Endothelial cell of umbilical vein (primary cell): ENCODE measurements around the gene IDI2. TPM values are rescaled to one million over a fixed set of nuclear protein-coding genes. Genes with fewer than 3 reads are reported as not detected.

Experiments
- BruUV-seq: library from RNA; stranded (reverse); fragments of 400-500 nt; replicated peaks from 2 replicates; lab custom pipeline; 2021; lab: Mats Ljungman, UMichigan
- CTCF ChIA-PET: fragments of 300-600, 350-600 bp; sonication (Branson Sonifier 250); formaldehyde crosslinking; loops from one replicate; lab custom pipeline; 2021; ENCODE audit warnings: antibody characterized with exemption, inconsistent platforms; lab: Charles Lee
- POLR2A ChIA-PET: fragments of 300-600, 350-600 bp; sonication (Branson Sonifier 250); formaldehyde crosslinking; loops from one replicate; lab custom pipeline; 2021; ENCODE audit warnings: antibody characterized with exemption, inconsistent platforms; lab: Charles Lee
- DNase-seq: peaks from one replicate; pipeline ENCODE4 v3.0.0-alpha.2; 2011; ENCODE audit warnings: low read depth, low spot score
- FAIRE-seq: peaks from 2 replicates; lab custom pipeline; 2011; peaks lifted over from hg19 to GRCh38; lab: Jason Lieb, UNC
- H2AFZ ChIP-seq: 2 replicates; pipeline ENCODE4 v1.6.0; 2012; ENCODE audit warnings: low read depth, low read length, control low read depth, inconsistent platforms
- H3K27ac ChIP-seq: 2 replicates; pipeline ENCODE4 v1.5.1; 2011; ENCODE audit warnings: low read depth, mild to moderate bottlenecking, control low read depth, low read length, moderate library complexity; ENCODE audit not compliant: insufficient read depth
- H3K27me3 ChIP-seq, 2 experiments: 2 replicates each; pipeline versions ENCODE4 v1.6.0 to v1.6.1; 2011; ENCODE audit warnings: low read length in 2 of 2, mixed read lengths in 1 of 2; ENCODE audit not compliant: control insufficient read depth in 2 of 2, insufficient read depth in 2 of 2
- H3K36me3 ChIP-seq, 2 experiments: 2 replicates in 1 of 2; 3 replicates in 1 of 2; pipeline ENCODE4 v1.5.1; 2011; ENCODE audit warnings: low read length in 2 of 2, mild to moderate bottlenecking in 1 of 2, moderate library complexity in 1 of 2; ENCODE audit not compliant: control insufficient read depth in 2 of 2, insufficient read depth in 2 of 2; ENCODE audit errors: extremely low read depth in 1 of 2
- H3K4me1 ChIP-seq: 3 replicates; pipeline ENCODE4 v1.5.1; 2011; ENCODE audit warnings: mild to moderate bottlenecking, low read length; ENCODE audit not compliant: control insufficient read depth, insufficient read depth; ENCODE audit errors: extremely low read depth
- H3K4me2 ChIP-seq: 2 replicates; pipeline ENCODE4 v1.6.1; 2011; ENCODE audit warnings: low read length, control low read depth, mixed read lengths; ENCODE audit not compliant: insufficient read depth
- H3K4me3 ChIP-seq, 3 experiments: fragments of 200-600 bp in 1 of 3; sonication (generic), shearing (Covaris generic) in 1 of 3; replicated peaks in 1 of 3; 2 replicates each; pipeline ENCODE4 v1.5.1; 2011 to 2016; ENCODE audit warnings: control low read depth in 3 of 3, low read length in 3 of 3, mild to moderate bottlenecking in 2 of 3, inconsistent platforms in 1 of 3, low read depth in 1 of 3, moderate library complexity in 1 of 3; ENCODE audit not compliant: insufficient read depth in 1 of 3
- H3K79me2 ChIP-seq: 2 replicates; pipeline ENCODE4 v1.6.0; 2012; ENCODE audit warnings: low read length, inconsistent platforms; ENCODE audit not compliant: control insufficient read depth, insufficient read depth
- H3K9ac ChIP-seq: replicated peaks from 2 replicates; pipeline ENCODE3; 2011; ENCODE audit warnings: low read length, control low read depth; ENCODE audit not compliant: insufficient read depth; ENCODE audit errors: extremely low read depth
- H3K9me1 ChIP-seq: replicated peaks from 3 replicates; pipeline ENCODE4 v1.6.0; 2011; ENCODE audit warnings: mild to moderate bottlenecking, low read length; ENCODE audit not compliant: control insufficient read depth, insufficient read depth; ENCODE audit errors: extremely low read depth
- H3K9me3 ChIP-seq: replicated peaks from 2 replicates; pipeline ENCODE4 v1.5.1; 2012; ENCODE audit warnings: low read length, inconsistent platforms; ENCODE audit not compliant: control insufficient read depth, insufficient read depth
- H4K20me1 ChIP-seq: replicated peaks from 2 replicates; pipeline ENCODE3; 2011; ENCODE audit warnings: mild to moderate bottlenecking, low read length; ENCODE audit not compliant: control insufficient read depth, insufficient read depth; ENCODE audit errors: extremely low read depth
- EZH2 ChIP-seq: IDR thresholded peaks from 2 replicates; pipeline ENCODE4 v1.6.1; 2012; ENCODE audit warnings: borderline replicate concordance, low read depth, mild to moderate bottlenecking, moderate library complexity, low read length, inconsistent platforms; ENCODE audit not compliant: severe bottlenecking
- FOS ChIP-seq: IDR thresholded peaks from 2 replicates; pipeline ENCODE4 v1.6.1; 2011; ENCODE audit warnings: mild to moderate bottlenecking, low read length, moderate library complexity, borderline replicate concordance; ENCODE audit not compliant: insufficient read depth
- GATA2 ChIP-seq: IDR thresholded peaks from 2 replicates; pipeline ENCODE4 v1.7.0; 2011; ENCODE audit warnings: low read depth, mild to moderate bottlenecking, moderate library complexity, mixed read lengths, low read length; ENCODE audit not compliant: insufficient read length, insufficient read depth
- JUN ChIP-seq: IDR thresholded peaks from 2 replicates; pipeline ENCODE4 v1.6.1; 2011; ENCODE audit warnings: borderline replicate concordance, low read depth; ENCODE audit not compliant: insufficient read length, insufficient read depth
- MYC ChIP-seq: IDR thresholded peaks from one replicate; pipeline ENCODE4 v1.6.1; 2011; ENCODE audit warnings: mild to moderate bottlenecking, low read depth, low read length
- POLR2A ChIP-seq: IDR thresholded peaks from 2 replicates; pipeline ENCODE4 v1.6.1; 2012; ENCODE audit warnings: low read depth, mild to moderate bottlenecking, control low read depth, low read length
- POLR2AphosphoS5 ChIP-seq: IDR thresholded peaks from 2 replicates; pipeline ENCODE4 v1.6.1; 2012; ENCODE audit warnings: low read depth, mild to moderate bottlenecking, control low read depth, low read length, moderate library complexity; ENCODE audit not compliant: insufficient read depth
- dilution Hi-C: fragments of 300-500 bp; cut with MboI; formaldehyde crosslinking; loops from one replicate; pipeline ENCODE4 v1.15.0; 2019; ENCODE audit warnings: low sequenced_read_pairs; ENCODE audit not compliant: extremely low pct_ligation_motif_present
- intact Hi-C: fragments of 100-400 bp; cut with micrococcal nuclease; formaldehyde crosslinking; loops from one replicate; pipeline ENCODE4 v1.10.0; 2022
- polyA plus RNA-seq, 4 experiments: library from polyadenylated mRNA; depleted of rRNA in 3 of 4; stranded (reverse) in 3 of 4; unstranded in 1 of 4; fragments of >200 nt; gene quantifications; 2 replicates each; pipeline versions ENCODE4 v1.2.1 to v1.2.3, GENCODE V29; 2011 to 2012; ENCODE audit warnings: missing spikeins in 1 of 4
- total RNA-seq: library from RNA; stranded (reverse); gene quantifications from 2 replicates; pipeline ENCODE4 v1.2.3, GENCODE V29; 2021
- TF ChIP-seq, protein P1 (sequence below), 2 donors: IDR thresholded peaks; 1 replicate in 1 of 2; 2 replicates in 1 of 2; pipeline ENCODE4 v1.5.1; 2011; ENCODE audit warnings: low read length in 2 of 2, mild to moderate bottlenecking in 2 of 2, moderate library complexity in 2 of 2, control low read depth in 1 of 2, inconsistent platforms in 1 of 2, low read depth in 1 of 2; ENCODE audit not compliant: insufficient read depth in 1 of 2; ENCODE audit errors: extremely low read depth in 1 of 2
- TF ChIP-seq, protein P2 (sequence below): IDR thresholded peaks from 2 replicates; pipeline ENCODE4 v1.6.1; 2011; ENCODE audit not compliant: insufficient read depth, insufficient read length

Gene IDI2
- total and polyA plus RNA-seq, 2 donors (not counting 3 experiments of a cell fraction or from before 2014, with no cell fraction given), result not detected

DNA sequence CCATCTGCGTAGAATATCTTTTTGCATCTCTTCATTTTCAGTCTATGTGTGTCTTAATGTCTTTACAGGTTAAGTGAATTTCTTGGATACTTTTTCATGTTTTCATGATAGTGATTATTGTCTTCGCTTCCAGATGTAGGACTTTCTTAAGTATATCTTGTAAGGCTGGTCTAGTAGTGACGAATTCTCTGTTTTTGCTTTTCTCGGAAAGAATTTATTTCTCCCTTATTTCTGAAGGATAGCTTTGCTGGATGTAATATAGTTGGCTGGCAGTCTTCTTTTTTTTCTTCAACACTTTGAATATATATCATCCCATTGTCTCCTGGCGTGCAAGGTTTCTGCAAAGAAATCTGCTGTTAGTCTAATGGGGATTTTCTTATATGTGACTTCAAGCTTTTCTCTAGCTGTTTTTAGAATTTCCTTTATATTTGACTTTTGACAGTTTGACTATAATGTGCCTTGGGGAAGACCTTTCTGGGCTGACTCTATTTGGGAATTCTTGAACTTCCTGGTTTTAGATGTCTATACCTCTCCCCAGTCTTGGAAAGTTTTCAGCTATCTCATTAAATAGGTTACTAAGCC is 23.1 kb downstream of the IDI2 start:
- POLR2A ChIA-PET, result no interaction called here
- CTCF ChIA-PET, result no interaction called here
- Histone ChIP-seq H4K20me1 (no peaks in the 10 kb centered on the region), H3K9me1 (no peaks in the 10 kb centered on the region), H3K27me3 (no peaks in the 10 kb centered on the region), H3K4me1 (no peaks in the 10 kb centered on the region), H3K79me2 (peaks cover 26% of the 10 kb centered on the region), H3K9ac (no peak overlapping the region), H2AFZ (no peak overlapping the region), H3K9me3 (no peaks in the 10 kb centered on the region), H3K4me2 (no peak overlapping the region), H3K4me3 (no peak overlapping the region), H3K27ac (no peak overlapping the region), H3K36me3 (peaks cover 33 to 45% of the 10 kb centered on the region in 2 experiments)
- dilution Hi-C loops (no loop called here), intact Hi-C loops (no loop called here)
- FAIRE-seq, result no peak
- no peak for DNase-seq
- TF ChIP-seq GATA2 (no peak), EZH2 (no peak)
- BruUV-seq, result no TSS peak

DNA sequence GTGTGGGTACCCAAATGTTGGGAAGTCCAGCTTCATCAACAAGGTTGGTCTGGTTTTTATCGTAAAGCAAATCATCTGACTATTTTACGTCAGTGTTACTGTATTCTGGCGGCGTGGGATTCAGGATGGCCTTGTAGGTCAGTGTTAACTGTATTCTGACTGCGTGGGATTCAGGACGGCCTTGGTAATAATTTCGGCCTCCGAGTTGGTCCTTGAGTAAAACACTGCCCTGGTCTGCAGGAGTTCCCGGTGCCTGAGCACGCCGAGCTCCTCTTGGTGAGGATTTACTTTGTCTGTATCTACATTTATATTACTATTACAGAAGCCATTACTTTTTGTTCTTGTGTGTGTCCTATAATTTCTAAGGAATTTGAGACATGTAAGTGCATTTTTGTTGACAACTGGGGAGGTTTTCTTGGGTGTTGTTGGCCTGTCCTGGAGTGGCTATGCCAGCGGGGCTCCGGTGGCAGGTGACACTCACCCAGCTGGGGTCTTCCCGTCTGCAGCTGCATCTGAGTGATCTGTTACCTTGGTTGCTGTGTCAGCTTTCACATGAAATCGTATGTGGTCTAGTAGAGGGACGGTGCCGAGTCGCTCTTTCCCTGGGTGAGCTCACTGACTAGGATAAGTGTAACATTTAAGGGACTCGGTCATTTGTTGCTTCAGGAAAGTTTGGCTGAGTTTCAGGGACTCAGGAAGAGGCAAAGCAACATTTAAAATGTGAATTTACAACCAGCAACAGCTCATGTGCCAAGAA is 28.2 kb downstream of the IDI2 start:
- FAIRE-seq (no peak), DNase-seq (no peak)
- Histone ChIP-seq H3K9ac (no peak overlapping the region), H3K36me3 (peaks cover 32 to 36% of the 10 kb centered on the region in 2 experiments), H3K4me1 (no peaks in the 10 kb centered on the region), H4K20me1 (no peaks in the 10 kb centered on the region), H3K79me2 (peaks cover 29% of the 10 kb centered on the region), H3K4me2 (no peak overlapping the region), H3K9me3 (no peaks in the 10 kb centered on the region), H2AFZ (no peak overlapping the region), H3K9me1 (no peaks in the 10 kb centered on the region), H3K27me3 (no peaks in the 10 kb centered on the region), H3K27ac (no peak overlapping the region), H3K4me3 (no peak overlapping the region)
- no TSS peak for BruUV-seq
- CTCF ChIA-PET, result no interaction called here
- dilution Hi-C loops (no loop called here), intact Hi-C loops (no loop called here)
- POLR2A ChIA-PET, result no interaction called here
- no peak for TF ChIP-seq POLR2AphosphoS5
- TF ChIP-seq GATA2, result no peak
- TF ChIP-seq, protein P1, sequence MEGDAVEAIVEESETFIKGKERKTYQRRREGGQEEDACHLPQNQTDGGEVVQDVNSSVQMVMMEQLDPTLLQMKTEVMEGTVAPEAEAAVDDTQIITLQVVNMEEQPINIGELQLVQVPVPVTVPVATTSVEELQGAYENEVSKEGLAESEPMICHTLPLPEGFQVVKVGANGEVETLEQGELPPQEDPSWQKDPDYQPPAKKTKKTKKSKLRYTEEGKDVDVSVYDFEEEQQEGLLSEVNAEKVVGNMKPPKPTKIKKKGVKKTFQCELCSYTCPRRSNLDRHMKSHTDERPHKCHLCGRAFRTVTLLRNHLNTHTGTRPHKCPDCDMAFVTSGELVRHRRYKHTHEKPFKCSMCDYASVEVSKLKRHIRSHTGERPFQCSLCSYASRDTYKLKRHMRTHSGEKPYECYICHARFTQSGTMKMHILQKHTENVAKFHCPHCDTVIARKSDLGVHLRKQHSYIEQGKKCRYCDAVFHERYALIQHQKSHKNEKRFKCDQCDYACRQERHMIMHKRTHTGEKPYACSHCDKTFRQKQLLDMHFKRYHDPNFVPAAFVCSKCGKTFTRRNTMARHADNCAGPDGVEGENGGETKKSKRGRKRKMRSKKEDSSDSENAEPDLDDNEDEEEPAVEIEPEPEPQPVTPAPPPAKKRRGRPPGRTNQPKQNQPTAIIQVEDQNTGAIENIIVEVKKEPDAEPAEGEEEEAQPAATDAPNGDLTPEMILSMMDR (IDR thresholded peaks at IDR 0.05; ENCODE audit: extremely low read depth in 1 of 2, insufficient read depth in 1 of 2, low read depth in 1 of 2, low read length in 2 of 2), result no peak
- TF ChIP-seq, protein P2, sequence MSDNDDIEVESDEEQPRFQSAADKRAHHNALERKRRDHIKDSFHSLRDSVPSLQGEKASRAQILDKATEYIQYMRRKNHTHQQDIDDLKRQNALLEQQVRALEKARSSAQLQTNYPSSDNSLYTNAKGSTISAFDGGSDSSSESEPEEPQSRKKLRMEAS, result no peak
- no peak for TF ChIP-seq EZH2
- TF ChIP-seq POLR2A, result no peak
- no peak for TF ChIP-seq JUN
- no peak for TF ChIP-seq MYC
- no peak for TF ChIP-seq FOS
